Transverse colon (tissue), 4 donors: Measurements from ENCODE around the gene RNU6-9.

Source experiments
- CTCF ChIP-seq, 5 experiments: fragments of 200-600 bp in 3 of 5; fragments of 450-650 bp in 2 of 5; sonication (generic) in 3 of 5; IDR thresholded peaks; 1 replicate in 2 of 5; 2 replicates in 3 of 5; pipeline ENCODE4 v1.5.1; 2016 to 2017; ENCODE audit warnings: antibody characterized with exemption in 5 of 5, inconsistent platforms in 3 of 5, mild to moderate bottlenecking in 2 of 5, moderate library complexity in 1 of 5
- EP300 ChIP-seq: sonication (generic); formaldehyde crosslinking; IDR thresholded peaks from one replicate; pipeline ENCODE4 v1.6.1; 2017; ENCODE audit warnings: antibody characterized with exemption, low read depth
- POLR2A ChIP-seq: fragments of 450-650 bp; IDR thresholded peaks from one replicate; pipeline ENCODE4 v1.6.1; 2016; ENCODE audit warnings: antibody characterized with exemption, mild to moderate bottlenecking, moderate library complexity
- POLR2AphosphoS5 ChIP-seq, 3 donors: sonication (generic); formaldehyde crosslinking; IDR thresholded peaks; one replicate each; pipeline ENCODE4 v1.6.1; 2016; ENCODE audit warnings: antibody characterized with exemption in 3 of 3

GRCh38 chr19:879711-880438 lies 13.4 kb upstream of the RNU6-9 start:
- TF ChIP-seq EP300 = no peak
- TF ChIP-seq POLR2A = no peak
- no peak for TF ChIP-seq CTCF (IDR thresholded peaks at IDR 0.05)
- no peak for TF ChIP-seq POLR2AphosphoS5 (IDR thresholded peaks at IDR 0.05)
